ENCODE results near the gene NDE1. TPM values are rescaled to one million over a fixed set of nuclear protein-coding genes. Genes with fewer than 3 reads are reported as not detected.

NDE1 gene
- total and polyA plus RNA-seq, 2 donors (not counting 3 experiments of a cell fraction or from before 2014, with no cell fraction given) = 28.0 to 90.2 TPM

- peaks cover 2 to 6% of the 10 kb centered on the region in 2 experiments for H3K27me3 ChIP-seq (ENCODE audit: control insufficient read depth in 2 of 2, insufficient read depth in 2 of 2, low read length in 2 of 2)
- FAIRE-seq = no peak
- H3K4me1 ChIP-seq (ENCODE audit: control insufficient read depth, extremely low read depth, insufficient read depth, low read length) = no peaks in the 10 kb centered on the region
- TF ChIP-seq CTCF (IDR thresholded peaks at IDR 0.05; ENCODE audit: extremely low read depth in 1 of 2, insufficient read depth in 1 of 2, low read depth in 1 of 2, low read length in 2 of 2) = no peak
- TF ChIP-seq POLR2A (IDR thresholded peaks at IDR 0.05; ENCODE audit: low read depth, low read length) = no peak
- no peak for TF ChIP-seq JUN (IDR thresholded peaks at IDR 0.05; ENCODE audit: borderline replicate concordance, insufficient read depth, insufficient read length, low read depth)
- no peak for TF ChIP-seq MYC (IDR thresholded peaks at IDR 0.05; ENCODE audit: low read depth, low read length)
- TF ChIP-seq EZH2 (IDR thresholded peaks at IDR 0.05; ENCODE audit: borderline replicate concordance, low read depth, low read length, severe bottlenecking) = no peak
- TF ChIP-seq MAX (IDR thresholded peaks at IDR 0.05; ENCODE audit: insufficient read depth, insufficient read length) = no peak
- no peak for TF ChIP-seq POLR2AphosphoS5 (IDR thresholded peaks at IDR 0.05; ENCODE audit: insufficient read depth, low read depth, low read length)
- TF ChIP-seq GATA2 (IDR thresholded peaks at IDR 0.05; ENCODE audit: insufficient read depth, insufficient read length, low read depth, low read length) = no peak
- no peak for TF ChIP-seq FOS (IDR thresholded peaks at IDR 0.05; ENCODE audit: borderline replicate concordance, insufficient read depth, low read length)
- H3K9ac ChIP-seq (replicated peaks; ENCODE audit: extremely low read depth, insufficient read depth, low read length) = no peak overlapping the region
- BruUV-seq (replicated peaks) = no TSS peak
- no peaks in the 10 kb centered on the region for H3K36me3 ChIP-seq (ENCODE audit: control insufficient read depth in 2 of 2, extremely low read depth in 1 of 2, insufficient read depth in 2 of 2, low read length in 2 of 2)
- H3K4me2 ChIP-seq (ENCODE audit: insufficient read depth, low read length) = no peak overlapping the region
- no peaks in the 10 kb centered on the region for H4K20me1 ChIP-seq (replicated peaks; ENCODE audit: control insufficient read depth, extremely low read depth, insufficient read depth, low read length)
- no peak overlapping the region for H3K4me3 ChIP-seq (replicated peaks in 1 of 3; ENCODE audit: insufficient read depth in 1 of 3, low read depth in 1 of 3, low read length in 3 of 3)
- ChIA-PET CTCF (interaction anchor here (1.0 to 5.4 kb wide), 5 partner anchors 8 to 430 kb away, joined by 3 to 73 read pairs (median 4); no protein-coding TSS in a partner anchor), POLR2A (no interaction called here)
- no peaks in the 10 kb centered on the region for H3K9me3 ChIP-seq (replicated peaks; ENCODE audit: control insufficient read depth, insufficient read depth, low read length)
- dilution Hi-C loops (cut with MboI; ENCODE audit: extremely low pct_ligation_motif_present, low sequenced_read_pairs) = no loop called here
- H2AFZ ChIP-seq (ENCODE audit: low read depth, low read length) = no peak overlapping the region
- no peak for DNase-seq (ENCODE audit: low read depth, low spot score)
- intact Hi-C loops (cut with micrococcal nuclease) = no loop called here
- H3K9me1 ChIP-seq (replicated peaks; ENCODE audit: control insufficient read depth, extremely low read depth, insufficient read depth, low read length) = no peaks in the 10 kb centered on the region
- H3K79me2 ChIP-seq (ENCODE audit: control insufficient read depth, insufficient read depth, low read length) = no peaks in the 10 kb centered on the region
- no peak overlapping the region for H3K27ac ChIP-seq (ENCODE audit: insufficient read depth, low read depth, low read length)
Observed at GRCh38 chr16:15764112-15764511, 114.1 kb downstream of the NDE1 start.

Data from endothelial cell of umbilical vein (primary cell).